HG03175 (cell line): ENCODE data around the gene GRID2IP.
A peak's percentile ranks its signal among the peaks of the same experiment; 100 is the strongest.
"Not testable (repeated sequence)": the region's sequence is repeated elsewhere in the genome, so short reads cannot be mapped to it uniquely, and the experiment has no call there.

Source experiments
- ATAC-seq: cut with Tn5 transposase; IDR thresholded peaks from one replicate; pipeline ENCODE4 v1.9.1; 2021; ENCODE audit warnings: mild to moderate bottlenecking, moderate library complexity; ENCODE audit not compliant: unreplicated experiment

The GRID2IP gene

DNA sequence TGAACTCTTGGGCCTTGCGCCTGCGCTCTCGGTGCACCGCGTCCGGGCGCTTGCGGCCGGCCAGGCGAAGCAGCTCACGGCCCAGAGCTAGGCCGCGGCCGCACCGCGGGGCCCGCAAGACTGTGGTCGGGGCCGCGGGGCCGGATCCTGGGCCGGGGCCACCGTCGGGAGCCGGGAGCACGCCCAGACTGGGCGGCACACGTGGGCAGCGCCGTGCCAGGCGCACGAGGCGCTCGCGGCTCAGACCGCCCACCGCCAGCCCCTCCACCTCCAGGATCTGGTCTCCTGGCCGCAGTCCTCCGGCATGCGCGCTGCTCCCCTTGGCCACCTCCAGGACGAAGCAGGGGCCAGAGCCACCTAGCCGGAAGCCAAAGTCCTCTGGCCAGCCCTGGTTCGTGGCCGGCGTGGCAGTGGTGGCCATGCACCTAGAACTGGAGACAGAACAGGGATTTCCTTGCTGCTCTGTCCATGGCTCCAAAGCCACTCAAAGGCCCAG, at the start of gene GRID2IP:
GRID2IP (minus strand) TSS at position 446 of the 496 bp plus-strand sequence; CDS start at position 421, 25 bp downstream.
- ATAC-seq: no peak

DNA sequence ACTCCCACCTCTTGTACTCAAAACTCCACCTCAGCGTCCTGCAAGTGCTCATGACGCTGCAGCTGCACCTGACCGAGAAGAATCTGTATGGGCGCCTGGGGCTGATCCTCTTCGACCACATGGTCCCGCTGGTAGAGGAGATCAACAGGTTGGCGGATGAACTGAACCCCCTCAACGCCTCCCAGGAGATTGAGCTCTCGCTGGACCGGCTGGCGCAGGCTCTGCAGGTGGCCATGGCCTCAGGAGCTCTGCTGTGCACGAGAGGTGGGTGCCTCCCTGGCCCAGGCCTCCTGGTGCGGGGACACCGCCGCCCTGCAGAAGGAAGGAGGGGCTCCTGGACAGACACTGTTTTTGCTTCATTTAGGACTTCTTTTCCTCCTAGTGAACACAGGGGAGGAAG, 48.8 kb upstream of the GRID2IP start:
- ATAC-seq: no peak

DNA sequence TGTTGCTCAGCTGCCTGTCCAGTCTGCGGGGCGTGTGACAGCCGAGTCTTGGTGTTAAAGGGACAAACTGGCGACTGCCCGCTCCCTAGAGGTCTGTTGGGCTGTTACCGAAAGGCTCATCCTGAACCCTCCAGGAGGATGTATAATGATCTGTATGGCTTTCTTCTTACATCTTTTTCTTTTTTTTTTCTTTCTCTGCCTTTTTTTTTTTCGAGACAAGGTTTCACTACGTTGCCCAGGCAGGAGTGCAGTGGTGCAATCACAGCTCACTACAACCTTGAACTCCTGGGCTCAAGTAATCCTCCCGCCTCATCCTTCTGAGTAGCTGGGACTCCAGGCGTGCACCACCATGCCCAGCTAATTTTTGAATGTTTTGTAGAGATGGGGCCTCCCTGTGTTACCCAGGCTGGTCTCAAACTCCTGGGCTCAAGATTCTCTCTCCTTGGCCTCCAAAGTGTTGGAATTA, 39.4 kb upstream of the GRID2IP start:
- no peak for ATAC-seq

- ATAC-seq: peak; percentile 86
Measured at GRCh38 chr7:6589829-6590644, 38.8 kb upstream of the GRID2IP start, which contains the start of gene INTS15. Gene INTS15 (plus strand): TSS chr7:6590021. CDS start chr7:6590284, 263 bp downstream.

DNA sequence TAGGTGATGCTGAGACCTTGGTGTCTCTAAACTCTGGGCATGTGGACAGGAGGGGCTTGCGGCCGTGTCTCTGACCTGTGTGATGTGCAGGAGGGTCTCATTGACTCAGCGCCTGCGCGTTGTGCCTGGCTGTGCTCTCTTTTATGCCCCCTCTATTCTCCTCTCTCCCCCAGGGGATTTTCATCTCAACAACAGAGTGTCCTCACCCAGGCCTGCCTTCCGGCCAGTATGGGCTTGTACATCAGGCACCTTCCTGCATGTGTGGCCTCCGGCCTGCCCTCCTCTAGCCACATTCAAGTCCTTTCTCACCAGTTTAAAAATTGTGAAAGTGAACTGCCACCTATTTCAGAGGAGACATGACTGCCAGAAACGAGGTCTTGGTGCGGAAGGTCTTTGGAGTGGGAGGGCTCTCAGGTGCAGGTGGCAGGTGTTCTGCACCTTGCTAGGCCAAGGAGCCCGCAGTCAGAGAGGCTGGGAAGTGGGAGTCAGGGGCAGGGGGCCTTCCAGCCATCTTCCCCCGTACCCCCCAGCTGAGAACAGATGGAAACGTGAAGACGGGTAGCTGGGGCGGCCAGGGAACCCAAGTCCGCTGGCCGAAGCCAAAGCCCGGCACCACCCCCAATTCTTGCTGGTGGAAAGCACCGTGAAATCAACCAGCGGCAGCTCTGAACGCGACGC, 38.0 kb upstream of the GRID2IP start:
- no peak for ATAC-seq

DNA sequence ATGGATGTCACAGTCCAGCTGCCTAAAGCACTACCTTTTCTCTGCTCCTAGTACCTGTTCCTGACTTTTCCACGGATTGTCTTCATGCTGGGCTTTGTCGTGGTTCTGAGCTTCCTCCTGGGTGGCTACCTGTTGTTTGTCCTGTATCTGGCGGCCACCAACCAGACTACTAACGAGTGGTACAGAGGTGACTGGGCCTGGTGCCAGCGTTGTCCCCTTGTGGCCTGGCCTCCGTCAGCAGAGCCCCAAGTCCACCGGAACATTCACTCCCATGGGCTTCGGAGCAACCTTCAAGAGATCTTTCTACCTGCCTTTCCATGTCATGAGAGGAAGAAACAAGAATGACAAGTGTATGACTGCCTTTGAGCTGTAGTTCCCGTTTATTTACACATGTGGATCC, 37.3 kb upstream of the GRID2IP start:
- ATAC-seq: no peak

GRCh38 chr7:6585746-6586432, 34.6 kb upstream of the GRID2IP start:
- not testable (repeated sequence) for ATAC-seq

GRCh38 chr7:6579446-6579845, 28.2 kb upstream of the GRID2IP start:
- no peak for ATAC-seq

DNA sequence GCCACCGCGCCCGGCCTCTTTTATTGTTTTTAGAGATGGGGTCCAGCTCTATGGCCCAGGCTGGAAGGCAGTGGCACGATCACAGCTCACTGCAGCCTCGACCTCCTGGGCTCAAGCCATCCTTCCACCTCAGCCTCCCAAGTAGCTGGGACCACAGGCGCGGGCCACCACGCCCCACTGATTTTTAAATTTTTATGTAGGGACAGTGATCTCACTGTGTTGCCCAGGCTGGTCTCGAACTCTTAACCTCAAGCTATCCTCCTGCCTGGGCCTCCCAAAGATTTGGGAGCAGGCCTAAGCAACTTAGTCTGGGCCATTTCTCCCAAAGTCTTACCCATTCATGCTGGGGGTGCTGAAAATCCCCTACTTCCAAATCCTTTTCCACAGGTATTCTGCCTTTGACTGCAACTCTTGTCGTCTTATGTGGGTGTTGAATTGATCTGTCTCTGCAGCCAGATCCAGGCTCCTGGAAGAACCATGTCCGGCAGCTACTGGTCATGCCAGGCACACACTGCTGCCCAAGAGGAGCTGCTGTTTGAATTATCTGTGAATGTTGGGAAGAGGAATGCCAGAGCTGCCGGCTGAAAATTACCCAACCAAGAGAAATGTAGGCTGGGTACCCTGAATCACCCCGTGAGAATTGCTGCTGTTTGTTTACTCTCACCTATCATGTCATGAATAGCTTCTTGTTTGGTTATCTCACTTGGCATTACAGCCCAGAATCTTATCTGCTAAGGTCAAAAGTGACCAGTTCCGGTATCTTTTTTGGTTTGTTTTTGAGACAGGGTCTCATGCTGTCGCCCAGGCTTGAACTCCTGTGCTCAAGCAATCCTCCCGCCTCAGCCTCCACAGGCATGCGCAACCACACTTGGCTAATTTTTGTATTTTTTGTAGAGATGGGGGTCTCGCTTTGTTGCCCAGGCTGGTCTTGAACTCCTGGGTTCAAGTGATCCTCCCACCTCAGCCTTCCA, 27.1 kb upstream of the GRID2IP start:
- ATAC-seq: no peak

DNA sequence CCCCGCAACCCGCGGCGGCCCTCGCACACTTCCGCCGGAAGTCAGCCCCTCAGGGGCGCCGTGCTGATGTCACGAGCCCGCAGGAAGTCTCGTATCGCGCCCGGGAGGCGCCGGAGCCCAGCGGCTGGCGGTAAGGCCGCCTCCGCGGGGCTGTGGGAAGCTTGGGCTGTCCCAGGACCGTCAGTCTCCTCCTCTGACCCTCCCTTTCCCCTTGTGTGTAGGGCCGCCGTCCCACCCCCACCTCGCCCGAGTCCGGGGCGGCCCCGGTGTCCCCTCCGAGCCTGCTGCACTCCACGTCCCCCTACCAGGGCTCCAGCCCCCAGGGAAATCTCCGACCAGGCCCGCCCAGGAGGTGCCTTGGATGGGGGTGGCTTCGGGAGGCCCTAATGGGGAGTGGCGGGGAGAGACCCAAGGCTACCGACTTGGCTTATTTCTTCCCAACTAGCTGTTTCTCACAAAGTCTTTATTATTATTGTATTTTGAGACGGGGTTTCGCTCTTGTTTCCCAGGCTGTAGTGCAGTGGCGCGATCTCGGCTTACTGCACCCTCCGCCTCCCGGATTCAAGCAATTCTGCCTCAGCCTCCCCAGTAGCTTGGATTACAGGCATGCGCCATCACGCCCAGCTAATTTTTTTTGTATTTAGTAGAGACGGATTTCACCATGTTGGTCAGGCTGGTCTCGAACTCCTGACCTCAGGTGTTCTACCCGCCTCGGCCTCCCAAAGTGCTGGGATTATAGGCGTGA, 26.3 kb upstream of the GRID2IP start, which contains the start of gene ZDHHC4:
ZDHHC4 (plus strand) TSS at position 86 of the 745 bp plus-strand sequence. CDS start 3,108 bp downstream, outside the sequence.
- ATAC-seq: peak; percentile 96

GRCh38 chr7:6576867-6577368, 25.7 kb upstream of the GRID2IP start:
- ATAC-seq: peak; percentile 22

DNA sequence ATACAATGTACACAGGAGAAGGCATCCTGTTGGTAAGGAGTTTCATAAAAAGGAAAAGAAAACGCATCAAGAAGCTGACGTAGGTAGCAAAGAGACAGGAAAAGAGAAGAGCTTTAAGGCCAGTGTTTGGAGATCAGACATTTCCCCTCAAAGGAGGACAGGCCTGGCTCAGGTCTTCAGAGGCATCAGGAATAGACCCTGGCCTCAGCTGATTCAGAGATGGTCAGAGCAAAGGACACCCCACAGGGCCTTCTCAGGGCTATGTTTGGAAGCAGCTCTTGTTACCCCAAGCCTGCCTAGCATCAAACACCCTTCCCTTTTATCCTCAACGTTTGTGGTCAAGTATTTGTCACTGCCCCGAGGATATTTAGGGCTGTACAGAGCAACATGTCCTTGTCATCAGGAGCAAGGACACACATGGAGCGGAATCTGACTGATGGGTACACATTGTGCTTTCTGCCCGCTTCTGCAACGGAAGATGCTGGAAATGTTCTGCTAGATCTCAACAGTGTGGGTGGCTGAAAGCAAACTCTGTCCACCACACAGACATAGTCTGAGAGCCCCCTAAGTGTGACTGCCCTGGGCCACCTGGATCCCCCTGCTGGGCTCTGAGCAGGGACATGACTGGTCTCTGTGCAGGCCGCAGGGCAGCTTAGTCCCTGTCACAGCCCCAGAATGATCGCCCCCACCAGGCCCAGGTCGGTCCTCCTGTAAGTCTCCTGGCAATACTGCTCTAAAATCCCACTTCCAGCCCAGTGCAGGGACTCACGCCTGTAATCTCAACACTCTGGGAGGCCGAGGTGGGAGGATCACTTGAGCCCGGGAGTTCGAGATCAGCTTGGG, 25.0 kb upstream of the GRID2IP start:
- ATAC-seq: no peak

- ATAC-seq: no peak
Measured at GRCh38 chr7:6575281-6576023, 24.2 kb upstream of the GRID2IP start.

DNA sequence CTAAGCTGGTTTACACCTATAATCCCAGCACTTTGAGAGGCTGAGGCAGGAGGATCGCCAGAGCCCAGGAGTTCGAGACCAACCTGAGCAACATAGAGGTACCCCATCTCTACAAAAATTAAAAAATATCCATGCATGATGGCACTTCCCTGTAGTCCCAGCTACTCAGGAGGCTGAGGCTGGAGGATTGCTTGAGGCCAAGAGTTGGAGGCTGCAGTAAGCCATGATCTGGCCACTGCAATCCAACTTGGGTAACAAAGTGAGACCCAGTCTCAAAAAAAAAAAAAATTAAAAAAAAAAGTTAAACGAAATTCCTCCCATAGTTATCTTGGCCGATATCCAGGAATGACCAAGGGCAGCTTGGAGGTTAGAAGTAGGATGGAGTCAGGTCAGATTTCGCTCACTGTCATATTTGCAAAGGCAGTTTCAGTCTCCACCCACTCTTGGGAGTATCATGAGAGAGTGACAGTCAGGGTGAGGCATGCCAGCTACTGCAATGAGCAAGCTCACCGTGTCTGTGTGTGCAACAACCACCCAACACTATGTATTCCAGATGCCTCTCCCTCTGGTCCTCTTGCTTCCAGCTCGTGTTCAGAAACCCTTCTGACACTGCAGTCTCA, 20.0 kb upstream of the GRID2IP start:
- ATAC-seq: no peak

DNA sequence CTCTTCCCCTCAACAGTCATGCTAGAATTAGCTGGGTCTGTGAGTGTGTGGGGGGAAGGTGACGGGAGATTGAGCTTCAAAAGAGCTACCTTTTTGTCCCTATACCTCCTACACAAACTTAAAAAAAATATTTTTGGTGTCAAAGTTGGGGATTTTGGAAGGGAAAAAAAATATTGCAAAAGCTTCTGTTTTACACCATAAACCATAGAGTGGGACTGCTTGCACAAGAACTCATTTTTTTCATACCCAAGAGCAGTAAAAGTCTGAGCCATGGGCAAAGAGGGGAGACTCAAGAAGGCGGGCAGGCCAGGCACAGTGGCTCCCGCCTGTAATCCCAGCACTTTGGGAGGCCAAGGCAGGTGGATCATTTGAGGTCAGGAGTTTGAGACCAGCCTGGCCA, 16.6 kb upstream of the GRID2IP start:
- no peak for ATAC-seq

- ATAC-seq: no peak
Measured at GRCh38 chr7:6565655-6566054, 14.4 kb upstream of the GRID2IP start.
